Lower leg skin (tissue), 3 donors: Measurements from ENCODE around the gene DIP2A.

Experiments used
- POLR2A ChIP-seq, 2 donors: fragments of 450-650 bp; IDR thresholded peaks; one replicate each; pipeline ENCODE4 v1.6.1; 2016 to 2017; ENCODE audit warnings: antibody characterized with exemption in 2 of 2, mild to moderate bottlenecking in 1 of 2, moderate library complexity in 1 of 2
- TF ChIP-seq, protein P1 (sequence below), 3 donors: fragments of 450-650 bp; IDR thresholded peaks; one replicate each; pipeline ENCODE4 v1.5.1; 2016; ENCODE audit warnings: antibody characterized with exemption in 3 of 3, mild to moderate bottlenecking in 3 of 3, moderate library complexity in 2 of 3

DNA sequence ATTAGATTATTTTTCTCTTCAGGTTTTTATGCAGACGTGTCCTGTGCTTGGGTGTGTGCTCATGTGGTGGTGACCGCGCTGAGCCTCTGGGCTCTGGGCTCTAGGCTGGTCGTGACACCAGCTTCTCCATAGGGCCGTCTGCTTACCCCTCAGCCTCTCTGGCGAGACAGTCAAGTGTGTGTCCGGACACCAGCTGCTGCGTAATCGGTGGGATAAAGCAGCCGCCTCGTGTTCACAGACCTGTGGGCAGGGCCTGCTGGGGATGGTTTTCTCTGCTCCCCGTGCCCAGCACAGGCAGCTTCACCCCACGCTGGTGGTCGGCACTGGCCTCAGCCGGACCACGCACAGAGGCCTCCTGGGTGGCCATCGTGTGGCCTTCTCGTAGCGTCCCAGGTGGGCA lies 33.6 kb upstream of the DIP2A start:
- TF ChIP-seq, protein P1, sequence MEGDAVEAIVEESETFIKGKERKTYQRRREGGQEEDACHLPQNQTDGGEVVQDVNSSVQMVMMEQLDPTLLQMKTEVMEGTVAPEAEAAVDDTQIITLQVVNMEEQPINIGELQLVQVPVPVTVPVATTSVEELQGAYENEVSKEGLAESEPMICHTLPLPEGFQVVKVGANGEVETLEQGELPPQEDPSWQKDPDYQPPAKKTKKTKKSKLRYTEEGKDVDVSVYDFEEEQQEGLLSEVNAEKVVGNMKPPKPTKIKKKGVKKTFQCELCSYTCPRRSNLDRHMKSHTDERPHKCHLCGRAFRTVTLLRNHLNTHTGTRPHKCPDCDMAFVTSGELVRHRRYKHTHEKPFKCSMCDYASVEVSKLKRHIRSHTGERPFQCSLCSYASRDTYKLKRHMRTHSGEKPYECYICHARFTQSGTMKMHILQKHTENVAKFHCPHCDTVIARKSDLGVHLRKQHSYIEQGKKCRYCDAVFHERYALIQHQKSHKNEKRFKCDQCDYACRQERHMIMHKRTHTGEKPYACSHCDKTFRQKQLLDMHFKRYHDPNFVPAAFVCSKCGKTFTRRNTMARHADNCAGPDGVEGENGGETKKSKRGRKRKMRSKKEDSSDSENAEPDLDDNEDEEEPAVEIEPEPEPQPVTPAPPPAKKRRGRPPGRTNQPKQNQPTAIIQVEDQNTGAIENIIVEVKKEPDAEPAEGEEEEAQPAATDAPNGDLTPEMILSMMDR (IDR thresholded peaks at IDR 0.05) = no peak
- no peak for TF ChIP-seq POLR2A (IDR thresholded peaks at IDR 0.05)
